Left lung (tissue), 10 donors: ENCODE measurements around the gene OLA1. TPM values are rescaled to one million over a fixed set of nuclear protein-coding genes. Genes with fewer than 3 reads are reported as not detected.

Experiments used
- ATAC-seq: fragments of 200-7000 bp; cut with Tn5 transposase; one replicate; pipeline ENCODE4 v1.9.1; 2020; ENCODE audit warnings: moderate library complexity
- DNase-seq, 4 donors: peaks; one replicate each; pipeline ENCODE4 v3.0.0-alpha.2; 2013 to 2020
- H3K27ac ChIP-seq, 2 donors: fragments of 200-600 bp; sonication (generic) in 1 of 2; one replicate each; pipeline versions ENCODE4 v1.5.0 to v1.8.0; 2020 to 2021
- H3K27me3 ChIP-seq, 2 donors: fragments of 200-600 bp; sonication (generic) in 1 of 2; one replicate each; pipeline versions ENCODE4 v1.5.0 to v1.8.0; 2020 to 2021
- H3K36me3 ChIP-seq, 2 donors: fragments of 200-600 bp; sonication (generic) in 1 of 2; one replicate each; pipeline versions ENCODE4 v1.5.0 to v1.8.0; 2020 to 2021
- H3K4me1 ChIP-seq, 2 donors: fragments of 200-600 bp; one replicate each; pipeline ENCODE4 v1.8.0; 2021
- H3K4me3 ChIP-seq, 2 donors: fragments of 200-600 bp; sonication (generic) in 1 of 2; one replicate each; pipeline versions ENCODE4 v1.5.0 to v1.8.0; 2020 to 2021; ENCODE audit warnings: mild to moderate bottlenecking in 1 of 2
- H3K9me3 ChIP-seq, 2 donors: fragments of 200-600 bp; sonication (generic) in 1 of 2; one replicate each; pipeline versions ENCODE4 v1.5.0 to v1.8.0; 2020 to 2021
- intact Hi-C, 2 donors: fragments of 100-400 bp; cut with DNase I; formaldehyde crosslinking; loops; one replicate each; pipeline versions ENCODE4 v1.11.2 to v1.14.2; 2022
- polyA plus RNA-seq, 6 donors: library from polyadenylated mRNA; unstranded; fragments of 120-200 nt; gene quantifications; one replicate each; pipeline ENCODE4 v1.2.1, GENCODE V29; 2013; ENCODE audit not compliant: insufficient read length in 6 of 6
- total RNA-seq, 2 donors: library from RNA; stranded (reverse); fragmentation: NEBNext Ultra II Directional; extraction: Animal tissue kit (Norgen Biotek cat#: 25700); gene quantifications; one replicate each; pipeline ENCODE4 v1.2.1, GENCODE V29; 2021
- TF ChIP-seq, protein P1 (sequence below), 2 donors: fragments of 200-600 bp; sonication (generic) in 1 of 2; IDR thresholded peaks; one replicate each; pipeline versions ENCODE4 v1.5.0 to v1.8.0; 2021; ENCODE audit warnings: antibody characterized with exemption in 2 of 2
- donor health status: DM: no; HTN: yes; CAD: no.
- donor health status: DM: no; HTN: no; CAD: no.

Gene OLA1
- total and polyA plus RNA-seq, 8 donors, result 66.3 to 130 (median 112) TPM

GRCh38 chr2:174180165-174180724 is 68.1 kb downstream of the OLA1 start:
- peak; percentile 33 for ATAC-seq
- intact Hi-C loops, result no loop called here

GRCh38 chr2:174177316-174177890 is 70.9 kb downstream of the OLA1 start:
- ATAC-seq (no peak), DNase-seq (no peak)
- peaks cover 0 to 30% of the 10 kb centered on the region in 2 donors for H3K9me3 ChIP-seq
- no peaks in the 10 kb centered on the region for H3K4me1 ChIP-seq
- TF ChIP-seq, protein P1, sequence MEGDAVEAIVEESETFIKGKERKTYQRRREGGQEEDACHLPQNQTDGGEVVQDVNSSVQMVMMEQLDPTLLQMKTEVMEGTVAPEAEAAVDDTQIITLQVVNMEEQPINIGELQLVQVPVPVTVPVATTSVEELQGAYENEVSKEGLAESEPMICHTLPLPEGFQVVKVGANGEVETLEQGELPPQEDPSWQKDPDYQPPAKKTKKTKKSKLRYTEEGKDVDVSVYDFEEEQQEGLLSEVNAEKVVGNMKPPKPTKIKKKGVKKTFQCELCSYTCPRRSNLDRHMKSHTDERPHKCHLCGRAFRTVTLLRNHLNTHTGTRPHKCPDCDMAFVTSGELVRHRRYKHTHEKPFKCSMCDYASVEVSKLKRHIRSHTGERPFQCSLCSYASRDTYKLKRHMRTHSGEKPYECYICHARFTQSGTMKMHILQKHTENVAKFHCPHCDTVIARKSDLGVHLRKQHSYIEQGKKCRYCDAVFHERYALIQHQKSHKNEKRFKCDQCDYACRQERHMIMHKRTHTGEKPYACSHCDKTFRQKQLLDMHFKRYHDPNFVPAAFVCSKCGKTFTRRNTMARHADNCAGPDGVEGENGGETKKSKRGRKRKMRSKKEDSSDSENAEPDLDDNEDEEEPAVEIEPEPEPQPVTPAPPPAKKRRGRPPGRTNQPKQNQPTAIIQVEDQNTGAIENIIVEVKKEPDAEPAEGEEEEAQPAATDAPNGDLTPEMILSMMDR (IDR thresholded peaks at IDR 0.05), result no peak
- H3K27me3 ChIP-seq, result no peaks in the 10 kb centered on the region
- intact Hi-C loops, result no loop called here
- peaks cover 0 to 4% of the 10 kb centered on the region in 2 donors for H3K36me3 ChIP-seq
- H3K27ac ChIP-seq, result no peak overlapping the region
- H3K4me3 ChIP-seq, result no peak overlapping the region

More at GRCh38 chr2:174180165-174180724, 68.1 kb downstream of the OLA1 start:
- no peak for DNase-seq
- H3K9me3 ChIP-seq, result peaks cover 0 to 8% of the 10 kb centered on the region in 2 donors
- no peaks in the 10 kb centered on the region for H3K36me3 ChIP-seq
- TF ChIP-seq, protein P1 (IDR thresholded peaks at IDR 0.05), result no peak
- no peaks in the 10 kb centered on the region for H3K4me1 ChIP-seq
- H3K4me3 ChIP-seq, result no peak overlapping the region
- H3K27me3 ChIP-seq, result no peaks in the 10 kb centered on the region
- H3K27ac ChIP-seq, result no peak overlapping the region

DNA sequence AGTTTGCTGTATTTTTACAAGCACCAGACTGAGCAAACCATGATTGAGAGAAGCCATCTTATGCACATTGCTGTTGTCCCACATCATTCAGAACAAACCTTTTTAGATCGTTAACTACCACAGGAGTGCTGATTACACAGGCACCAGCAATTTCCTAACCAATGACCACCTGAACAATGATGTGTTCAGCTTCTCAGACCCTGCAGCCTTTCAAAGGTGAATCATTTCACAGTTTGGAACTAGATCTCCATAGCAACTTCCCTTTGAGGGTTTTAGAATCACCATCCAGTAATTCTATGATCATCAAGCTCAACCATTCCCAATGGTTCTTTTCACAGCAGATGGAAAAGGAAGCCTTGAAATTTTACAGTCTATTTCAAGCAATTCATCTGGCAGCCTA is 71.4 kb downstream of the OLA1 start:
- DNase-seq, result no peak
- TF ChIP-seq, protein P1 (IDR thresholded peaks at IDR 0.05), result no peak
- Histone ChIP-seq H3K4me1 (no peaks in the 10 kb centered on the region), H3K27me3 (no peaks in the 10 kb centered on the region), H3K4me3 (no peak overlapping the region), H3K27ac (no peak overlapping the region), H3K9me3 (peaks cover 0 to 36% of the 10 kb centered on the region in 2 donors), H3K36me3 (peaks cover 0 to 9% of the 10 kb centered on the region in 2 donors)
- ATAC-seq, result no peak
- intact Hi-C loops, result no loop called here

DNA sequence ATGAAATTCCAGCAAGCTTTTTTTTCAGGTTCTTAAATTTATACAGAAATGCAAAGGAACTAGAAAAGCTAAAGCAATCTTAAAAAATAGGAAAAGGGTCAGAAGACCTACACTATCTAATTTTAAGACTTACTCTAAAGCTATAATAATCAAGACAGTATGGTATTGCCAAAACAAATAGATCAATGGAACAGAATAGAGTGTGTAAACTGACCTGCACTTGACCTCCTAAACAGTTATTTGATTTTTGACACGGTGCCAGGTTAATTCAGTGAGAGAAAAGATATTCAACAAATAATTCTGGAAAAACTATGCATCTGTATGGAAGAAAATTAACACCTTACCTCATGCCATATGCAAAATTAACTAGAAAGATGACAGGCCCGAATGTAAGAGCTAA is 73.6 kb downstream of the OLA1 start:
- TF ChIP-seq, protein P1 (IDR thresholded peaks at IDR 0.05), result no peak
- H3K4me3 ChIP-seq, result no peak overlapping the region
- ATAC-seq, result no peak

GRCh38 chr2:174172802-174173355 is 75.5 kb downstream of the OLA1 start:
- H3K27me3 ChIP-seq, result no peaks in the 10 kb centered on the region
- H3K27ac ChIP-seq, result no peak overlapping the region
- DNase-seq, result no peak
- H3K9me3 ChIP-seq, result peaks cover 0 to 72% of the 10 kb centered on the region in 2 donors
- intact Hi-C loops, result no loop called here
- peaks cover 0 to 16% of the 10 kb centered on the region in 2 donors for H3K36me3 ChIP-seq
- TF ChIP-seq, protein P1 (IDR thresholded peaks at IDR 0.05), result no peak
- H3K4me3 ChIP-seq, result no peak overlapping the region
- ATAC-seq, result no peak
- H3K4me1 ChIP-seq, result no peaks in the 10 kb centered on the region

More for the DNA sequence above, 73.6 kb downstream of the OLA1 start:
- intact Hi-C loops, result no loop called here
- Histone ChIP-seq H3K36me3 (peaks cover 0 to 12% of the 10 kb centered on the region in 2 donors), H3K9me3 (peaks cover 0 to 55% of the 10 kb centered on the region in 2 donors), H3K4me1 (no peaks in the 10 kb centered on the region), H3K27ac (no peak overlapping the region), H3K27me3 (no peaks in the 10 kb centered on the region)
- DNase-seq, result no peak
